GM13977 (cell line): ENCODE data around the gene TSPAN15.

ENCODE experiments used
- DNase-seq: peaks from one replicate; pipeline ENCODE4 v3.0.0; 2012; ENCODE audit warnings: low spot score
- in situ Hi-C: fragments of 300-500 bp; cut with MboI; formaldehyde crosslinking; loops from one replicate; pipeline ENCODE4 v1.12.0; 2022; ENCODE audit warnings: low sequenced_read_pairs, low pct_unique_long_range_greater_than_20kb, mixed read lengths, inconsistent platforms; ENCODE audit not compliant: unreplicated experiment
- TF ChIP-seq, protein P1 (sequence below): IDR thresholded peaks from 2 replicates; pipeline ENCODE4 v1.5.1; 2012; ENCODE audit warnings: mild to moderate bottlenecking, control low read depth; ENCODE audit not compliant: insufficient read depth; ENCODE audit errors: extremely low read depth, missing control alignments

The TSPAN15 gene

DNA sequence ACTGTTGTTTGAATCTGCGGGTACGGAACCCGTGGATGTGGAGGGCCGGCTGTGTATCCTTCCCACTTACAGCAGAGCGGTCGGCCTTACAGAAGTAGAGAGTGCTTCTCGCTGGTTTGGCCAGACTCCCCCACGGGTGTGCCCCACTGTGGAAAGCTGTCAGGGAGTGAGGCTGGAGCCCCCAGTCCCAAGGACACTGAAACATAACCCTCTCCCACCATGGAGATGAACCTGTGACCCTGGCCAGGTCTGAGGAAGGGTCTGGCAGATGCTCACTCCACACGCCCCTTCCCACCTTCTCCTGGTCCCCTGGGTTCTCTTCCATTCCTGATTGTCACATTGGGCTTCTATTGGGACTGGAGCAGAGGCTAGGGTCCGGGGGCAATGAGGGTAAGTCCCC lies 39.6 kb downstream of the TSPAN15 start:
- in situ Hi-C loops: no loop called here
- TF ChIP-seq, protein P1, sequence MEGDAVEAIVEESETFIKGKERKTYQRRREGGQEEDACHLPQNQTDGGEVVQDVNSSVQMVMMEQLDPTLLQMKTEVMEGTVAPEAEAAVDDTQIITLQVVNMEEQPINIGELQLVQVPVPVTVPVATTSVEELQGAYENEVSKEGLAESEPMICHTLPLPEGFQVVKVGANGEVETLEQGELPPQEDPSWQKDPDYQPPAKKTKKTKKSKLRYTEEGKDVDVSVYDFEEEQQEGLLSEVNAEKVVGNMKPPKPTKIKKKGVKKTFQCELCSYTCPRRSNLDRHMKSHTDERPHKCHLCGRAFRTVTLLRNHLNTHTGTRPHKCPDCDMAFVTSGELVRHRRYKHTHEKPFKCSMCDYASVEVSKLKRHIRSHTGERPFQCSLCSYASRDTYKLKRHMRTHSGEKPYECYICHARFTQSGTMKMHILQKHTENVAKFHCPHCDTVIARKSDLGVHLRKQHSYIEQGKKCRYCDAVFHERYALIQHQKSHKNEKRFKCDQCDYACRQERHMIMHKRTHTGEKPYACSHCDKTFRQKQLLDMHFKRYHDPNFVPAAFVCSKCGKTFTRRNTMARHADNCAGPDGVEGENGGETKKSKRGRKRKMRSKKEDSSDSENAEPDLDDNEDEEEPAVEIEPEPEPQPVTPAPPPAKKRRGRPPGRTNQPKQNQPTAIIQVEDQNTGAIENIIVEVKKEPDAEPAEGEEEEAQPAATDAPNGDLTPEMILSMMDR: no peak
- DNase-seq: no peak

DNA sequence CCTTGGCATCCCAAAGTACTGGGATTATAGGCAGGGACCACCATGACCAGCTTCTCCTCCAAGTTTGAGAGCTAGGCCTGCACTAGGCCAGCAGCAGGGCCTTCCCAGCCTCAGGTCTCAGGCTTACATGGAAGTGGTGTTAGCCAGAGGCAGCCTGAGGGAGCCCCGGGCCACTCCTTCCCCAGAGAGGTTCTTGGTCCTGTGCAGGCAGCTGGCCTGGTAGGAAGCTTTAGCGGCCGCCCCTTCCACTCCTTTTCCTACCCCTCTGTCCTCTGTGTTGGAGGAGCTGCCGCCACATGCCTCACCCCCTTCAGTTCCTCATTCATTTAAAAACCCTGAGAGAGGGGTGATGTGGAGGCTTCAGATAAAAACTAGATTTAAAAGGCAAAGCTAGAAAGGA lies 40.3 kb downstream of the TSPAN15 start:
- in situ Hi-C loops: no loop called here
- DNase-seq: no peak
- TF ChIP-seq, protein P1: no peak

DNA sequence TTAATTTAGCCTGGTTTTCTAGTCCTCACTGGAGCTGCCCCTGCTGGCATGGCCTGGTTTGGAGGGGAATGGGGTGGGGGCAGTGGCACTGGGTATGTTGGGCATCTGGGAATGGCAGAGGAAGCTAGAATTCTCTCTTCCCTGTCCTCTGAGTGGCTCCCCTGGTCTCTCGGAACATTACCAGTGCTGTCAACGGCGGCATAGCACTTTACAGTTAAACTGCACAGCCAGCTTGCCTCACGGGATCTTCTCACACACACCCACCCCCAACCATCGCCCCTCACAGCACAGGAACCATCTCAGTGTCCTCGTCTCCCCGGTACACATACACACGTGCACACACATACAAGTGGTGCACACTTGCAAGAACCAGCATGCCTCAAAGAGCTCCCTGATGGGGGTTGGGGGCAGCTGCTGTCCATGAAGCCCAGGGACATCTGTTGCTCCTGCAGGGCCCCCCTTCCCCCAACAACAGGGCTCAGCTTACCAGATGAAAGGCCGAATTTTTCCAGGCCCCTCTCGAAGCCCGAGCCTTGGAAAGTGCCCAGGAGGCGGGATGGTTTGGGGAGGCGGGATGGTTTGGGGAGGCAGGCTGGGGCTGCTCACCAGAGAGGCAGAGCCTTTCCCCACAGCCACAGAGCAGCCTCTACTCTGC lies 41.0 kb downstream of the TSPAN15 start:
- TF ChIP-seq, protein P1: no peak
- in situ Hi-C loops: no loop called here
- DNase-seq: no peak

DNA sequence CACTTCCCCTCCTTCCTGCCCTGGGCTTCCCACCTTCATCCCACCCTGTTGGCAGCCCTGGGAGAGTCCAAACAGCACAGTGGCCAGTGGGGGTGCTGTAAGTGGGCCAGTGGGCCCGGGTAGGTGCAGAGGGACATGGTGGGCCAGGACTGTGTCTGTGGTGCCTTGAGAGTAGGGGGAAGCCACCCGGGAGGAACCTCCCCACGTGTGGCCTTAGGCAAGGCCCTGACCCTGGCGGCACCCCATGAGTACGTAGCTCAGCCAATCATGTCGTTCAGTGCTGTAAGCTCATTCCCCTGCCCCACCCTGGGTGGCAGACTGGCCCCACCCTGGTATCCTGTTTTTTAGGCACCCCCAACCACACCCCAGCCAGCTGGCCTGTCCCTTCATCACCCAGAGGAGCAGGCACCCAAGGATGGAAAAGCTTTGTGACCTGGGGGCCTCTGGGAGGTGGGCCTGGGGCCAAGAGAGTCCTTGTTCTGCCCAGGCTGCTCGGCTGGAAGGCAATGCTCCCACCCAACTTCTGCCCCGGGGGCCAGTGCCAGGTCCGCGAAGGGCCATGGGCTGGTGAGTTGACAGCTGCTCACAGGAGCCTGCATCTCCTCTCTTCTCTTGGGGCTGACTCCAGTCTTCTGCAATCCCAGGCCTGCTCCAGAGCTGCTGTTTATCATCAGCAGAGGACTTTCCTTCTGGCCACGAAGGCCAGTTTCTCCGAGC lies 41.6 kb downstream of the TSPAN15 start:
- DNase-seq: no peak
- TF ChIP-seq, protein P1: no peak
- in situ Hi-C loops: no loop called here

DNA sequence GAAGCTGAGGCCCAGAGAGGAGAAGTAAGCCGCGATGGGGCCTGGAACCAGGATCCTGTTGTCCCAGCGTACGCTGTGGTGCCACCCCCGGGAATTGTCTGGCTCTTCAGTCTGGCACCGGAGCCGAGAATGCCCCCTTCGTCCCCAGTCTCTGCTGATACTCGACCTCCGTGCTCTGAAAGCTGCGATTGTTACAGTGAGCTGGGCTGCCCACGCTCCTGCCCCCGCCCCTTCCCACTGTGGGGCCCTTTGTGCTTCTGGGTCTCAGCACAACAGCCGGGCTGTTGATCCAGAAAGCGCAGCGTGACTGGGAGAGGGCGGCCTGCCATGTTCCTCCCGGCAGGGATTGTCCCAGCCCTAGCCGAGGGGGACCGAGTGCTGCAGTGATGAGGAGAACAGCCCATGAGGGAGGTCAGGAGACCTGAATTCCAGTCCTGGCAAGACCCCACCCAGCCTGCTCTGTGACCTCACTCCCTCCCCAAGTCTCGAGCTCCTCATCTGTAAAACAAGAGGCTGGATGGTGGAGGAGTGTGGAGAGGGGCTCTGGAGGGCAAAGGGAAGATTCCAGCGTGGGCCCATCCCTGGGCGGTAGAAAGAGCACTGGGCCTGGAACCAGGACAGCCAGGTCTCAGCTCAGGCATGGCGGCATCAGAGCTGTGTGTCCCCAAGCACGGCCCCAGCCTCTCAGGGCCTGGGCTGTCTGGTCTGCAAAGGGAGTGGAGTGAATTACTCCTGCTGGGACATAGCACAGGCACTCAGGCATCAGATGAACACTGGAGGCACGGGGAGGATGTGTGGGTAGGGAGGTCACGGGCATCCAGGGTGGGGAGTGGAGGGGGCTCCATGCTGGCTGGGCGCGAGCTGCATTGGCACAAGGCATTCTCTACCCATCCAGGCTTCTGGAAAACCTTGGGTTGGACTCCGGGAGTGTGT lies 43.6 kb downstream of the TSPAN15 start:
- no peak for DNase-seq
- TF ChIP-seq, protein P1: no peak
- in situ Hi-C loops: no loop called here

DNA sequence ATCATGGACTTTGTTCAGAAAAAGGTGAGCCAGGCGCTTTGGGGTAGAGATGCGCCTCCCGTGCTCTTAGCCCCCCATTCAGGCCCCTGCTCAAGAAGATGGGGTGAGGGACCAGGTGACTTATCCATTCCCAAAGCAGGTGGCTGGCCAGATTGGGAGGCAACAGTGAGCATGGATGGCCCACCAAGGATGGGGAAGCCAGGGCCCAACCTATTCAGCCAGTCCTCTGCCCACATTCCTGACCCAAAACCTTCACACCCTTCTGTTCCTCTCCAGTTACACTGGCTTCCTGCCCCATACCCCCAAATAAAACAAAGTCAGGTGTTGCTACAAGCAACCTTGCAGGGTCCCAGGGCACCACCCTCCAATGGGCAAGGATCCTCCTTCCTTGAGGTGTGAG lies 44.4 kb downstream of the TSPAN15 start:
- no peak for DNase-seq
- in situ Hi-C loops: no loop called here
- TF ChIP-seq, protein P1: no peak
